Keratinocyte (primary cell): ENCODE data around the gene FBXO10. TPM values are rescaled to one million over a fixed set of nuclear protein-coding genes. Genes with fewer than 3 reads are reported as not detected.
A peak's percentile ranks its signal among the peaks of the same experiment; 100 is the strongest.

ENCODE experiments used
- DNase-seq: peaks from one replicate; pipeline ENCODE4 v3.0.0-alpha.2; 2011; ENCODE audit warnings: low read depth, missing footprints, low spot score
- FAIRE-seq: peaks from 2 replicates; lab custom pipeline; 2011; peaks lifted over from hg19 to GRCh38; lab: Jason Lieb, UNC
- H2AFZ ChIP-seq: 2 replicates; pipeline ENCODE4 v1.6.0; 2012; ENCODE audit warnings: low read length, control low read depth, inconsistent platforms; ENCODE audit not compliant: control insufficient read depth
- H3K27ac ChIP-seq: 2 replicates; pipeline ENCODE4 v1.5.1; 2011; ENCODE audit warnings: low read length; ENCODE audit not compliant: control insufficient read depth, insufficient read depth
- H3K27me3 ChIP-seq: 3 replicates; pipeline ENCODE4 v1.6.0; 2011; ENCODE audit warnings: low read length; ENCODE audit not compliant: control insufficient read depth, insufficient read depth; ENCODE audit errors: extremely low read depth
- H3K36me3 ChIP-seq, 2 experiments: 2 replicates in 1 of 2; 3 replicates in 1 of 2; pipeline ENCODE4 v1.5.1; 2011; ENCODE audit warnings: low read length in 2 of 2, mild to moderate bottlenecking in 1 of 2; ENCODE audit not compliant: control insufficient read depth in 2 of 2, insufficient read depth in 2 of 2; ENCODE audit errors: extremely low read depth in 1 of 2
- H3K4me1 ChIP-seq: 3 replicates; pipeline ENCODE4 v1.5.1; 2011; ENCODE audit warnings: low read length; ENCODE audit not compliant: control insufficient read depth, insufficient read depth; ENCODE audit errors: extremely low read depth
- H3K4me2 ChIP-seq: 3 replicates; pipeline ENCODE4 v1.6.0; 2011; ENCODE audit warnings: low read depth, low read length; ENCODE audit not compliant: control insufficient read depth, insufficient read depth; ENCODE audit errors: extremely low read depth
- H3K4me3 ChIP-seq, 3 experiments: fragments of 200-600 bp in 1 of 3; sonication (generic) in 1 of 3; 2 replicates in 2 of 3; 3 replicates in 1 of 3; pipeline ENCODE4 v1.5.1; 2011 to 2016; ENCODE audit warnings: low read length in 3 of 3, mild to moderate bottlenecking in 3 of 3, control low read depth in 2 of 3, inconsistent platforms in 1 of 3, low read depth in 1 of 3, mixed read lengths in 1 of 3, mixed run types in 1 of 3, moderate library complexity in 1 of 3; ENCODE audit not compliant: control insufficient read depth in 2 of 3, insufficient read depth in 2 of 3; ENCODE audit errors: extremely low read depth in 1 of 3
- H3K79me2 ChIP-seq: 2 replicates; pipeline ENCODE4 v1.6.0; 2012; ENCODE audit warnings: low read length; ENCODE audit not compliant: control insufficient read depth, insufficient read depth
- H3K9ac ChIP-seq: 3 replicates; pipeline ENCODE4 v1.6.0; 2011; ENCODE audit warnings: low read length; ENCODE audit not compliant: control insufficient read depth, insufficient read depth; ENCODE audit errors: extremely low read depth
- H3K9me1 ChIP-seq: 3 replicates; pipeline ENCODE4 v1.6.0; 2011; ENCODE audit warnings: low read length; ENCODE audit not compliant: control insufficient read depth, insufficient read depth; ENCODE audit errors: extremely low read depth
- H3K9me3 ChIP-seq: 2 replicates; pipeline ENCODE4 v1.5.1; 2012; ENCODE audit warnings: low read depth, low read length; ENCODE audit not compliant: control insufficient read depth
- H4K20me1 ChIP-seq: 3 replicates; pipeline ENCODE4 v1.6.0; 2011; ENCODE audit warnings: low read length; ENCODE audit not compliant: control insufficient read depth, insufficient read depth; ENCODE audit errors: extremely low read depth
- EZH2 ChIP-seq: IDR thresholded peaks from one replicate; pipeline ENCODE4 v1.6.1; 2012; ENCODE audit warnings: inconsistent platforms, mild to moderate bottlenecking, low read length, moderate library complexity
- dilution Hi-C: fragments of 300-500 bp; cut with MboI; formaldehyde crosslinking; loops from one replicate; pipeline ENCODE4 v1.7.0; 2020; ENCODE audit warnings: low sequenced_read_pairs; ENCODE audit not compliant: extremely low pct_ligation_motif_present
- polyA minus RNA-seq, 3 experiments: library from RNA; depleted of rRNA, polyadenylated mRNA; stranded (reverse); fragments of >200 nt; gene quantifications; 1 replicate in 1 of 3; 2 replicates in 1 of 3; 3 replicates in 1 of 3; pipeline ENCODE4 v1.2.3, GENCODE V29; 2011
- polyA plus RNA-seq, 5 experiments: library from polyadenylated mRNA; depleted of rRNA in 3 of 5; stranded (reverse) in 3 of 5; stranded (forward) in 1 of 5; unstranded in 1 of 5; fragments of >200 nt; gene quantifications; 1 replicate in 1 of 5; 2 replicates in 3 of 5; 3 replicates in 1 of 5; pipeline versions ENCODE4 v1.2.1 to v1.2.3, GENCODE V29; 2011 to 2012; ENCODE audit warnings: missing spikeins in 2 of 5, low read depth in 1 of 5, low replicate concordance in 1 of 5
- TF ChIP-seq, protein P1 (sequence below), 3 experiments: IDR thresholded peaks in 1 of 3; conservative IDR thresholded peaks in 1 of 3; optimal IDR thresholded peaks in 1 of 3; 2 replicates in 2 of 3; 3 replicates in 1 of 3; pipeline versions ENCODE3 to v1.5.1; 2011; ENCODE audit warnings: low read length in 3 of 3, mild to moderate bottlenecking in 3 of 3, moderate library complexity in 2 of 3, control low read depth in 1 of 3, inconsistent platforms in 1 of 3; ENCODE audit not compliant: insufficient read depth in 2 of 3; ENCODE audit errors: extremely low read depth in 1 of 3

FBXO10 gene, protein sequence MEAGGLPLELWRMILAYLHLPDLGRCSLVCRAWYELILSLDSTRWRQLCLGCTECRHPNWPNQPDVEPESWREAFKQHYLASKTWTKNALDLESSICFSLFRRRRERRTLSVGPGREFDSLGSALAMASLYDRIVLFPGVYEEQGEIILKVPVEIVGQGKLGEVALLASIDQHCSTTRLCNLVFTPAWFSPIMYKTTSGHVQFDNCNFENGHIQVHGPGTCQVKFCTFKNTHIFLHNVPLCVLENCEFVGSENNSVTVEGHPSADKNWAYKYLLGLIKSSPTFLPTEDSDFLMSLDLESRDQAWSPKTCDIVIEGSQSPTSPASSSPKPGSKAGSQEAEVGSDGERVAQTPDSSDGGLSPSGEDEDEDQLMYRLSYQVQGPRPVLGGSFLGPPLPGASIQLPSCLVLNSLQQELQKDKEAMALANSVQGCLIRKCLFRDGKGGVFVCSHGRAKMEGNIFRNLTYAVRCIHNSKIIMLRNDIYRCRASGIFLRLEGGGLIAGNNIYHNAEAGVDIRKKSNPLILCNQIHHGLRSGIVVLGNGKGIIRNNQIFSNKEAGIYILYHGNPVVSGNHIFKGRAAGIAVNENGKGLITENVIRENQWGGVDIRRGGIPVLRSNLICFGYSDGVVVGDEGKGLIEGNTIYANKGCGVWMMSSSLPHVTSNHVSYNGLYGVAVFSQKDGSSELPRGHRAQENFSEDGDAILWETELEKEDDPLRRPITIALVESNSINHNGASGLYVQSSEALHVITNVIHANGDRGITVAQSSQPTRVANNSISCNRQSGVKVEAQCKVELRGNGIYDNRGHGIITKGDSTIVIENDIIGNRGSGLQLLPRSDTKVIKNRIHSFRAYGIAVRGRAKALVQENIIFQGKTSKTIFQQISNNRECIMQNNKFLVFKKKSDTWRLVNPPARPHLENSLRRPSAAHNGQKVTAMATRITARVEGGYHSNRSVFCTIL
- 4.1 to 6.6 TPM (median 5.1 TPM) in 3 replicates for polyA plus RNA-seq
- 1.6 TPM for polyA plus RNA-seq (2011; ENCODE audit: low read depth)
- 2.8 and 3.8 TPM in 2 replicates for polyA plus RNA-seq (2011; cell fraction: cytosol; rRNA removed)
- polyA plus RNA-seq (2011; cell fraction: nucleus; rRNA removed): 12.4 and 14.9 TPM in 2 replicates
- polyA plus RNA-seq (2012; ENCODE audit: low replicate concordance): 4.2 and 7.0 TPM in 2 replicates
- polyA minus RNA-seq: 9.2 to 15.1 TPM (median 11.7 TPM) in 3 replicates
- 5.8 TPM for polyA minus RNA-seq (2011; cell fraction: cytosol; rRNA and poly(A)+ RNA removed)
- polyA minus RNA-seq (2011; cell fraction: nucleus; rRNA and poly(A)+ RNA removed): 13.2 and 15.0 TPM in 2 replicates

- DNase-seq: no peak
- dilution Hi-C loops: loop anchor here (25.0 kb wide), 1 partner anchor 89 kb away; the partner anchor contains the start of gene POLR1E
- Histone ChIP-seq H3K4me1 (peaks cover 11% of the 10 kb centered on the region), H3K4me3 (peak within 1 kb of the TSS; percentile 79 to 81 (median 80)), H3K27me3 (no peaks in the 10 kb centered on the region), H3K27ac (peak within 1 kb of the TSS; percentile 25), H3K9ac (peak within 1 kb of the TSS; percentile 75), H3K79me2 (no peaks in the 10 kb centered on the region), H3K9me3 (no peaks in the 10 kb centered on the region), H4K20me1 (no peaks in the 10 kb centered on the region), H3K4me2 (peak within 1 kb of the TSS; percentile 96), H3K36me3 (peaks cover 3 to 8% of the 10 kb centered on the region in 2 experiments), H2AFZ (peak within 1 kb of the TSS; percentile 89), H3K9me1 (no peaks in the 10 kb centered on the region)
- no peak for FAIRE-seq
- TF ChIP-seq EZH2: no peak
- TF ChIP-seq, protein P1, sequence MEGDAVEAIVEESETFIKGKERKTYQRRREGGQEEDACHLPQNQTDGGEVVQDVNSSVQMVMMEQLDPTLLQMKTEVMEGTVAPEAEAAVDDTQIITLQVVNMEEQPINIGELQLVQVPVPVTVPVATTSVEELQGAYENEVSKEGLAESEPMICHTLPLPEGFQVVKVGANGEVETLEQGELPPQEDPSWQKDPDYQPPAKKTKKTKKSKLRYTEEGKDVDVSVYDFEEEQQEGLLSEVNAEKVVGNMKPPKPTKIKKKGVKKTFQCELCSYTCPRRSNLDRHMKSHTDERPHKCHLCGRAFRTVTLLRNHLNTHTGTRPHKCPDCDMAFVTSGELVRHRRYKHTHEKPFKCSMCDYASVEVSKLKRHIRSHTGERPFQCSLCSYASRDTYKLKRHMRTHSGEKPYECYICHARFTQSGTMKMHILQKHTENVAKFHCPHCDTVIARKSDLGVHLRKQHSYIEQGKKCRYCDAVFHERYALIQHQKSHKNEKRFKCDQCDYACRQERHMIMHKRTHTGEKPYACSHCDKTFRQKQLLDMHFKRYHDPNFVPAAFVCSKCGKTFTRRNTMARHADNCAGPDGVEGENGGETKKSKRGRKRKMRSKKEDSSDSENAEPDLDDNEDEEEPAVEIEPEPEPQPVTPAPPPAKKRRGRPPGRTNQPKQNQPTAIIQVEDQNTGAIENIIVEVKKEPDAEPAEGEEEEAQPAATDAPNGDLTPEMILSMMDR (optimal IDR thresholded peaks at IDR 0.05 in 1 of 3, IDR thresholded peaks at IDR 0.05 in 1 of 3, conservative IDR thresholded peaks at IDR 0.05 in 1 of 3; ENCODE audit: extremely low read depth in 1 of 3, insufficient read depth in 2 of 3, low read length in 3 of 3): no peak
These were observed at the start of gene FBXO10 for GRCh38 chr9:37575921-37576721. FBXO10 (minus strand) TSS chr9:37576380; CDS start chr9:37541768, 34,612 bp downstream.

DNA sequence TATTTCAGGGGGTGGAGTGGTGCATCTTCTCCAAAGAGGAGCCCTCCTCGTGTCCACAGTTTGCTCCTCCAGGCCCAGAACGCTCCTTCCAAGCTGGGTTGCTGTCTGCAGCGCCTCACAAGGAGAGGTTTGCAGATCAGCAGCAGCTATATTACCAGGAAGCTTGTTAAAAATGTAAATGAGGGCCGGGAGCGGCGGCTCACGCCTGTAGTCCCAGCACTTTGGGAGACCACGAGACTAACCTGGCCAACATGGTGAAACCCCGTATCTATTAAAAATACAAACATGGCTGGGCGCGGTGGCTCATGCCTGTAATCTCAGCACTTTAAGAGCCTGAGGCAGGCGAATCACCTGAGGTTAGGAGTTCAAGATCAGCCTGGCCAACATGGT, 49.6 kb upstream of the FBXO10 start:
- no peaks in the 10 kb centered on the region for H3K4me1 ChIP-seq
- no peaks in the 10 kb centered on the region for H3K36me3 ChIP-seq
- H3K79me2 ChIP-seq: no peaks in the 10 kb centered on the region
- no peaks in the 10 kb centered on the region for H4K20me1 ChIP-seq
- DNase-seq: no peak
- no peaks in the 10 kb centered on the region for H3K27me3 ChIP-seq
- H3K9me3 ChIP-seq: no peaks in the 10 kb centered on the region
- H3K9me1 ChIP-seq: no peaks in the 10 kb centered on the region
- FAIRE-seq: no peak
- TF ChIP-seq, protein P1 (optimal IDR thresholded peaks at IDR 0.05 in 1 of 3, IDR thresholded peaks at IDR 0.05 in 1 of 3, conservative IDR thresholded peaks at IDR 0.05 in 1 of 3; ENCODE audit: extremely low read depth in 1 of 3, insufficient read depth in 2 of 3, low read length in 3 of 3): no peak
- TF ChIP-seq EZH2: no peak
- no peak overlapping the region for H3K4me2 ChIP-seq
- dilution Hi-C loops: no loop called here
- H3K4me3 ChIP-seq: no peak overlapping the region
- no peak overlapping the region for H3K27ac ChIP-seq
- H3K9ac ChIP-seq: no peak overlapping the region
- H2AFZ ChIP-seq: no peak overlapping the region
